Spleen (tissue), 11 donors: ENCODE results near the gene EXOC6B. TPM values are rescaled to one million over a fixed set of nuclear protein-coding genes. Genes with fewer than 3 reads are reported as not detected.

ENCODE experiments used
- DNase-seq: peaks from one replicate; pipeline ENCODE4 v3.0.0-alpha.2; 2020
- H3K27ac ChIP-seq, 8 donors: fragments of 200-600 bp; sonication (generic) in 7 of 8; 1 replicate in 4 of 8; 2 replicates in 4 of 8; pipeline versions ENCODE4 v1.5.0 to v1.8.0; 2016 to 2021; ENCODE audit warnings: inconsistent platforms in 4 of 8, mild to moderate bottlenecking in 4 of 8, moderate library complexity in 1 of 8
- H3K27me3 ChIP-seq, 7 donors: fragments of 200-600 bp; sonication (generic) in 6 of 7; replicated peaks in 1 of 7; 1 replicate in 4 of 7; 2 replicates in 3 of 7; pipeline versions ENCODE4 v1.5.0 to v1.8.0; 2016 to 2021; ENCODE audit warnings: inconsistent platforms in 3 of 7, mild to moderate bottlenecking in 1 of 7
- H3K36me3 ChIP-seq, 6 donors: fragments of 200-600 bp; sonication (generic) in 5 of 6; 1 replicate in 4 of 6; 2 replicates in 2 of 6; pipeline versions ENCODE4 v1.5.0 to v1.8.0; 2016 to 2021; ENCODE audit warnings: inconsistent platforms in 2 of 6
- H3K4me1 ChIP-seq, 6 donors: fragments of 200-600 bp; sonication (generic) in 5 of 6; 1 replicate in 3 of 6; 2 replicates in 3 of 6; pipeline versions ENCODE4 v1.5.0 to v1.8.0; 2016 to 2021; ENCODE audit warnings: inconsistent platforms in 3 of 6
- H3K4me3 ChIP-seq, 8 donors: fragments of 200-600 bp; sonication (generic) in 7 of 8; 1 replicate in 4 of 8; 2 replicates in 4 of 8; pipeline versions ENCODE4 v1.5.0 to v1.8.0; 2016 to 2021; ENCODE audit warnings: inconsistent platforms in 4 of 8, mild to moderate bottlenecking in 4 of 8, moderate library complexity in 2 of 8
- H3K9me3 ChIP-seq, 8 donors: fragments of 200-600 bp; sonication (generic) in 7 of 8; 1 replicate in 4 of 8; 2 replicates in 4 of 8; pipeline versions ENCODE4 v1.5.0 to v1.8.0; 2016 to 2021; ENCODE audit warnings: inconsistent platforms in 4 of 8
- CTCF ChIP-seq, 11 experiments: fragments of 200-600 bp in 7 of 11; fragments of 450-650 bp in 4 of 11; sonication (generic) in 4 of 11; IDR thresholded peaks in 8 of 11; conservative IDR thresholded peaks in 3 of 11; 1 replicate in 7 of 11; 2 replicates in 4 of 11; pipeline versions ENCODE4 v1.4.0 to v1.8.0; 2016 to 2021; ENCODE audit warnings: antibody characterized with exemption in 11 of 11, inconsistent platforms in 4 of 11, mild to moderate bottlenecking in 1 of 11
- POLR2A ChIP-seq, 3 donors: fragments of 450-650 bp; IDR thresholded peaks; one replicate each; pipeline ENCODE4 v1.5.1; 2017; ENCODE audit warnings: antibody characterized with exemption in 3 of 3, mild to moderate bottlenecking in 1 of 3
- POLR2AphosphoS5 ChIP-seq, 3 donors: sonication (generic); formaldehyde crosslinking; IDR thresholded peaks; one replicate each; pipeline ENCODE4 v1.5.1; 2017; ENCODE audit warnings: antibody characterized with exemption in 3 of 3
- WGBS, 5 donors: extraction: QIAGEN DNeasy Blood & Tissue Kit in 3 of 5; methylation state at CpG; one replicate each; pipeline versions ENCODE4 v1.1.5 to v1.1.7; 2013 to 2018; 5-methylcytosine and 5-hydroxymethylcytosine counted together
- intact Hi-C: fragments of 100-400 bp; cut with DNase I; formaldehyde crosslinking; loops from one replicate; pipeline ENCODE4 v1.15.0; 2023; ENCODE audit warnings: low total_unique reads
- polyA plus RNA-seq, 3 donors: library from polyadenylated mRNA; stranded (reverse); fragments of 200-250 nt; gene quantifications; one replicate each; pipeline ENCODE4 v1.2.1, GENCODE V29; 2013
- total RNA-seq, 7 donors: library from RNA; depleted of rRNA in 3 of 7; stranded (reverse); fragments of >200 nt in 3 of 7; fragmentation: NEBNext Ultra II Directional in 4 of 7; extraction: Animal tissue kit (Norgen Biotek cat#: 25700) in 4 of 7; gene quantifications; one replicate each; pipeline versions ENCODE4 v1.1.0 to v1.2.1, GENCODE V29; 2016 to 2021
- donor health status: healthy with polysubstance abuse.
- donor health status: DM: no; HTN: no; CAD: no; lungs with moderate emphysema.
- donor health status: DM: no; HTN: no; CAD: no.
- donor health status: Bipolar disorder and iron deficiency.
- donor health status: healthy.
- donor health status: DM: no; HTN: no; CAD: no.
- donor health status: DM: yes; HTN: yes; CAD: no.

Gene EXOC6B
- total and polyA plus RNA-seq, 10 donors, result 1.0 to 27.9 (median 18.0) TPM

DNA sequence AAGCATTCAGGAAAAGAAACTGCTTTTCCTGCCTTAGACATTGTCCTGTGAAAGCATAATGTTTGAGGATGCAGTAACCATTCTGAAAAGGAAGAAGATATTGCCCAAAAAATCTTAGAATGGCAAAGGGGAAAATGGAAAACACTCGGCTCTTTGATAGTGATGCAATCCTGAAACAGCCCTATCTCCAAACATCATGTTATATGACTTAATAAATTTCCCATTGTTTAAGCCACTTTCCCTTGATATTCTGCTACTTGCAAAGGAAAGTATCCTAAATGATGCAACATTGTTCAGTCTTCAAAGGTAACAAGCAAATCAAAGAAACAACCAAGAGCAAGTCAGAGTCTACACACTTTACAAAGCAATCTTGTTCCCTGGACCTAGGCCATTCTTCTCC, 78.5 kb downstream of the EXOC6B start:
- Histone ChIP-seq H3K36me3 (no peaks in the 10 kb centered on the region), H3K27ac (no peak overlapping the region), H3K4me1 (peaks cover 0 to 15% (median 6%) of the 10 kb centered on the region in 6 donors), H3K9me3 (no peaks in the 10 kb centered on the region), H3K27me3 (no peaks in the 10 kb centered on the region), H3K4me3 (no peak overlapping the region)
- 62 to 95% (median 76%) methylated on average over 1 of the region's 1 CpG for WGBS, 5 donors
- TF ChIP-seq POLR2AphosphoS5 (IDR thresholded peaks at IDR 0.05) (no peak), POLR2A (IDR thresholded peaks at IDR 0.05) (no peak), CTCF (IDR thresholded peaks at IDR 0.05 in 8 of 11, conservative IDR thresholded peaks at IDR 0.05 in 3 of 11) (no peak)
- intact Hi-C loops, result loop anchor here (10.0 kb wide), 2 partner anchors 593 to 1203 kb away; no protein-coding TSS in a partner anchor
- DNase-seq, result no peak

- no peak for DNase-seq
- H3K27ac ChIP-seq, result no peak overlapping the region
- peaks cover 0 to 15% (median 6%) of the 10 kb centered on the region in 6 donors for H3K4me1 ChIP-seq
- WGBS, 5 donors, result 32 to 38% (median 35%) methylated on average over 2 of the region's 2 CpGs
- no peak overlapping the region for H3K4me3 ChIP-seq
- no peaks in the 10 kb centered on the region for H3K9me3 ChIP-seq
- H3K27me3 ChIP-seq, result no peaks in the 10 kb centered on the region
- intact Hi-C loops, result loop anchor here (10.0 kb wide), 2 partner anchors 591 to 1201 kb away; no protein-coding TSS in a partner anchor
- H3K36me3 ChIP-seq, result peaks cover 0 to 4% (median 0%) of the 10 kb centered on the region in 6 donors
- peak in 9 of 11 experiments; percentile 16 to 63 (median 50) for TF ChIP-seq CTCF (IDR thresholded peaks at IDR 0.05 in 8 of 11, conservative IDR thresholded peaks at IDR 0.05 in 3 of 11)
- no peak for TF ChIP-seq POLR2AphosphoS5 (IDR thresholded peaks at IDR 0.05)
Measured at GRCh38 chr2:72745679-72746368, 80.0 kb downstream of the EXOC6B start.

GRCh38 chr2:72744049-72744448, 81.8 kb downstream of the EXOC6B start:
- Histone ChIP-seq H3K36me3 (peaks cover 0 to 14% (median 0%) of the 10 kb centered on the region in 6 donors), H3K9me3 (no peaks in the 10 kb centered on the region), H3K27ac (no peak overlapping the region), H3K4me1 (peaks cover 0 to 15% (median 6%) of the 10 kb centered on the region in 6 donors), H3K27me3 (no peaks in the 10 kb centered on the region), H3K4me3 (no peak overlapping the region)
- no peak for TF ChIP-seq CTCF (IDR thresholded peaks at IDR 0.05 in 8 of 11, conservative IDR thresholded peaks at IDR 0.05 in 3 of 11)
- no peak for TF ChIP-seq POLR2A (IDR thresholded peaks at IDR 0.05)
- TF ChIP-seq POLR2AphosphoS5 (IDR thresholded peaks at IDR 0.05), result no peak
- DNase-seq, result no peak
- intact Hi-C loops, result loop anchor here (10.0 kb wide), 2 partner anchors 589 to 1199 kb away; no protein-coding TSS in a partner anchor

DNA sequence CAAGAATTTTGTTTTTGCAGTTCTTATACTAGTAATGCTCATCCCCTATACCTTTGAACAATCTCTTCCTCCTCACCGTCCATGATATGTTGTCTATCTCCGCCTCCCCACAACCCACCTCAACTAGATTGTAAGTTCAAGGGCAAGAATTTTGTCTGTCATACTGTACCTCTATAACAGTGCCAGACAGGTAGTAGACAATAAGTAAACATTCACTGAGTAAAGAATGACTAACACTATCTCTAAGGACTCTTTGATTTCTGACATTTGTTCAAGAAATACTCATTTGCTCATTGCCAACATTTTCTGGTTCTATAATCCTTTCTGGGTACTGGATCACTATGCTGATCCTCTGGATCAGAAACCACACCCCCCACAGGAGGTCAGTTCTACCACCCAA, 82.4 kb downstream of the EXOC6B start:
- DNase-seq, result no peak
- no peak overlapping the region for H3K4me3 ChIP-seq
- H3K4me1 ChIP-seq, result peaks cover 0 to 15% (median 6%) of the 10 kb centered on the region in 6 donors
- H3K9me3 ChIP-seq, result no peaks in the 10 kb centered on the region
- H3K27ac ChIP-seq, result no peak overlapping the region
- intact Hi-C loops, result loop anchor here (10.0 kb wide), 2 partner anchors 589 to 1199 kb away; no protein-coding TSS in a partner anchor
- peaks cover 0 to 14% (median 0%) of the 10 kb centered on the region in 6 donors for H3K36me3 ChIP-seq
- WGBS, 5 donors, result 90 to 98% (median 94%) methylated on average over 2 of the region's 2 CpGs
- no peaks in the 10 kb centered on the region for H3K27me3 ChIP-seq
- no peak for TF ChIP-seq CTCF (IDR thresholded peaks at IDR 0.05 in 8 of 11, conservative IDR thresholded peaks at IDR 0.05 in 3 of 11)
- TF ChIP-seq POLR2A (IDR thresholded peaks at IDR 0.05), result no peak
- no peak for TF ChIP-seq POLR2AphosphoS5 (IDR thresholded peaks at IDR 0.05)
